ENCODE data around the gene PITX3.
"Not testable (repeated sequence)": the region's sequence is repeated elsewhere in the genome, so short reads cannot be mapped to it uniquely, and the experiment has no call there.

The PITX3 gene

GRCh38 chr10:102254426-102254825 is 13.1 kb upstream of the PITX3 start:
- no peak for DNase-seq

- not testable (repeated sequence) for DNase-seq
Measured at GRCh38 chr10:102252508-102252907, 11.2 kb upstream of the PITX3 start.

- DNase-seq = no peak
Measured at GRCh38 chr10:102247734-102248133, 6.4 kb upstream of the PITX3 start.

GRCh38 chr10:102246261-102246660 is 4.9 kb upstream of the PITX3 start:
- DNase-seq = no peak

DNA sequence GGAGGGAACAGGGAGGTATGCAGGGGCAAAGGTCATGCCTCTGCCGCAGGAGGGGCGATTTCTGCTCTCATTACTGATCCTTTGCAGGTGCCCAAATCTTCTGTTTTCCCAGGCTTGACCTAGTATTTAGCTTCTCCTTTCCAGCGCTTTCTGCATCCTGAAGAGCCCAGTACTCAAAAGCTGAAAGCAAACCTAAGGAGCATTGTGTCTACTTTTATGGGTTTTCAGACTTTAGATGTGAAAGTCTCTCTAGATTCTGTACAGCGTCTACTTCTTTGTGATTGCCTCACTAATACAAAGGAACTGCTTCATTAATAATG is 4.6 kb upstream of the PITX3 start:
- DNase-seq = no peak

GRCh38 chr10:102245082-102245931 is 4.0 kb upstream of the PITX3 start, which contains the start of gene GBF1:
Gene GBF1 (plus strand): TSS chr10:102245532. CDS start chr10:102258939, 13,407 bp downstream.
- peak; percentile 97 to 98 for DNase-seq

GRCh38 chr10:102243309-102243708 is 2.0 kb upstream of the PITX3 start:
- DNase-seq = no peak

DNA sequence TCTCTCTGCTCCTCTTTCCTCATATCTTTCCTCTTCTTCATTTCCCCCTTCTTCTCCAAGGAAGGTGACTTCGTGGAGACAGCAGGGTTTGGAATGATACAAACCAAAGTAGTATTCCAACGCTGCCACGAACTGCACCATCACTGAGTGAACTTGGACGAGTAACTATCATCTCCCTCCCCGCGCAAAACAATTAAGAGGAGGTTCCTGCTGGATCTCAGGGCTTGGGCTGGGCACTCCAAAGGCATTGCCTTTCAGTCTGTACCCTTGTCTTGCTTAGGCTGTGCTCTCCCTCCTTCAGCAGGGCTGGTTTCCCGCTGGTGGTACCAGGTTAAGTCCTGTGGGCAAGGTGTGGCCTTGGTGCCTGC is 790 bp upstream of the PITX3 start:
- DNase-seq = no peak

GRCh38 chr10:102241032-102241443 is 274 bp downstream of the PITX3 start:
- no peak for DNase-seq

- DNase-seq = no peak
Measured at GRCh38 chr10:102240467-102241031, 763 bp downstream of the PITX3 start.

DNA sequence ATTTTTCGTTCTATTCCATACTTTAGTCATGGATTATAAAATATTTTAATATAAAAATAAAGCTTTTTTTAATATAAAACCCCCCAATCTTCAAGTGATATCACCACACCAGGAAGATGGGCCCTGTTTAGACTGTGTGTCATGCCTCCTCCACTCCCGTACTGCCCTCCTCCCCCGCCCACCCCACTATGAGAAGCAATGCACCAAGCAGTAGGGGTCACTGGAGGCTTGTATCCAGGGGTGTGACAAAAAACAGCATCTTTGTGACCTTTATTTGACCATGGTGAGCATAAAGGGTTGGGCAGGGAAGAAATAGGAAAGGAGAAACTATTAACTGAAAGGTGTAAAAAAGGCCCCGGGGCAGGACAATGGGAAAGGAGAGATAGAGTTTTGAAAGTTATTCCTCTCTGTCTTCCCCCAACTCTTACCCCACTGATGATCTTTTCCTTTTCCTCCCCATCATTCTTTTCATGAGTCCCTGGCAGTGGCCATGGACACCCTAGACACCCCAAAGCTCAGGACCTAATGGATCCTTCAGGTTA is 3.5 kb downstream of the PITX3 start:
- DNase-seq = no peak

DNA sequence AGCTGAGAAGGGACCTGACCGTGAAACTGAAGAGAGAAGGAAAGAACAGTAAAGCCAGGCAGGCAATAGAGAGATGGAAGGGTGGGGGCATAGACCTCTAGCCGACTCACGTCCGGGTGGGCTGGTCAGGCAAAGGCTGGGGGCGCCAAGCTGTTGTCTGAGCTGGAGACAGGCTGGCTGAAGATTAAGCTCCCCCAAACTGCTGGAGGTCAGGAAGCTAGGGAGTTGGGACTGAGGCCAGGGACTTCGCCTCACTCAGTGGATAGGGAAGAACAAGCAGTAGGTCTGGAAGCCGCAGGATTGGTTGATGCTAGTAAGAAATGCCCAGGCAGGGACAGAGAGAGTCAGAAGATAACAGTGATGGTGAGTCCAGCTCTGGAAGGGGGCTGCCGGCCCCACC is 5.3 kb downstream of the PITX3 start:
- no peak for DNase-seq

DNA sequence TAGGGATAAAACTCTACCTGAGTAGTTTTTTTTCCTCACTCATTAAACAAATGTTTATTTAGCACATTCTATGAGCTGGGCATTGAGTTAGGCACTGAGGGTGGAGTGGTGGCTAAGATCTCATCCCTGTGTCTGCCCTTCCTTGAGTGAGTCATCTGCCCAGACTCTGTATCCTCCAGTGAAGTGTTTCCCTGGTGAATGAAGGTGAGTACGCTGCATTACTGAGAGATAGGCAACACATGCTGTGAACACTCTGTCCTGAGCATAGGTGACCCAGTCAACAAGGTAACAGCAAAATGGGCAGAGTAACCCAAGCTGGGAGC is 5.8 kb downstream of the PITX3 start:
- DNase-seq = no peak

DNA sequence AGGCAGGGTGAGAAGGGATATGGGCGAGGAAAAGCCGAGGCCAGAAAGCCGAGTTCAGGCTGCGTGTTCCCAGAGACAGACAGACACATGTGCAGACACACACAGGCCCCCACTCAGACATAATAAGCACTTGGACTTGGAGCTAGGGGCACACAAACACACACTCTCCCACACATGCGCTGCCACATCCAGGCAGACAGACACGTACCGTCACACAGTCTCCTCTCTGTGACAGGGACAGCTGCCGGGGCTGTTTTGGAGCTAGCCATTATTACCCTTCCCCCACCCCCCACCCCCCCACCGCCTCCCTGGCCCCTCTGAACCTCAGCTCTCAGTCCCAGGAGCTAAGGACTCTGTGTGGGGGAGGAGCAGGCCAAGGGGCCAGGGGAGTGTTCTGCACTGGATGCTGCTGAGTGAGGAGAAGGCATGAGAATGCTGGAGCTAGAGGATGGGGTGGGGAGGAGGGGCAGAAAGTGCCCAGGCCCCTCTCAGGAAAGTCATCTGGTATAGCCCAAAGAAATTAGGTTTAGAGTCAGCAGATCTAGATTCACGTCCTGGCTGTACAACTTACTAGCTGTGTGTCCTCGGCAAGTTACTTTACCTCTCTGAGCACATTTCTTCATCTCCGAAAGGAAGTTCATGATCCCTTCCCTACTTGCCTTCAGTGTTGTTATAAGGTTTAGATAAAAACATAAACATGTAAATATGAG is 6.3 kb downstream of the PITX3 start:
- no peak for DNase-seq

DNA sequence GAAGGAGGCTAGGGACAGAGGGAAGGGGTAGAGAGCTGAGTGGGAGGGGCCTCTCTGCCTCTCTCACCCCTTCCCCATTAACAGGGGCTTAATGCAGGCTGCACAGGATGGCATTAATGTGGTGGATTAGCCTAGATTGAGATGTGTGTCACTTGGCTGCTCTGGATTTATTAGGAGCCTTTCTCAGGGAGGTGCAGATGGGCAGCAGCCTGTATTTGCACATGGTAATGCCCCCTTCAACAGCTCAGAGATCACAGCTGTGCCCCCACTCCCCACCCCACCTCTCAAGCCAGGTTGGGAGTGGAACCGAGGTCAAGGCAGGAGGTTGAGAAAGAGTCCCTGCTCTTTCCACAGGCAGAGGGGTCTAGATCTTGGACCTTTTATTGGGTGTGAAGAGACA is 7.3 kb downstream of the PITX3 start:
- DNase-seq = no peak

GRCh38 chr10:102231357-102232318 is 9.7 kb downstream of the PITX3 start:
- no peak for DNase-seq

GRCh38 chr10:102230861-102231356 is 10.4 kb downstream of the PITX3 start:
- no peak for DNase-seq

DNA sequence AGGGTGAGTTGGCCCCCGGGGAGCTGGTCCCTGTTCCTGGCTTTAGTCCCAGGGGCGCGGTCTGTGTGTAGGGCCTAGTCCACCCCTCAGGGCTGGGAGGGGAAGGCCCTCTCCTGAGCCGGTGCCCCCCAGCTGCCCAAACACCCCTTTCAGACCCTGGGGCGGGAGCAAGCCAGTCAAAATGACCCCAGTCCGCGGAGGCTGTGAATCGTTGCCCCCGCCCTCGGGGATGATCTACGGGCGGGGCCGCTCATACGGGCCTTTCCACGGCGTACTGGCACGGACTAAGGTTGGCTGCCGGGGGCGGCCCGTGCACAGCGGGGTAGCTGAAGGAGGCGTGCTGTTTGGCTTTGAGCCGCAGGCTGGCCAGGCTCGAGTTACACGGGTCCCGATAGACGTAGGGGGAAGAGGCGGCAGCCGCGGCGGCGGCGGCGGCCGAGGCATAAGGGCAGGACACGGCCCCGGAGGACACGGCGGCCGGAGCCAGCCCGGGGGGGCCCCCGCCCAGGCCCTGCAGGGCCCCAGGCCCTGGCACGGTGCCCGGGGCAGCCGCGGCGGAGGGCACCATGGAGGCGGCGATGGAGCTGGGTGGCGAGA is 10.9 kb downstream of the PITX3 start:
- no peak for DNase-seq

- DNase-seq = peak; percentile 4 to 41
Measured at GRCh38 chr10:102229810-102230263, 11.5 kb downstream of the PITX3 start.

GRCh38 chr10:102227050-102227449 is 14.3 kb downstream of the PITX3 start:
- no peak for DNase-seq

- DNase-seq = no peak
Measured at GRCh38 chr10:102226542-102226870, 14.8 kb downstream of the PITX3 start.
